Activated naive CD4-positive, alpha-beta T cell treated with anti-CD3 and anti-CD28 coated beads, Interleukin-2, amount 10 ng/mL, durations not matched to agents 7 days and 5 days (primary cell): ENCODE measurements around the gene MED13L.
"Not testable (repeated sequence)": the region's sequence is repeated elsewhere in the genome, so short reads cannot be mapped to it uniquely, and the experiment has no call there.

ENCODE experiments used
- CTCF ChIA-PET: fragments of 350-600 bp; sonication (Branson Sonifier 250); formaldehyde crosslinking; loops from one replicate; lab custom pipeline; 2021; ENCODE audit warnings: antibody characterized with exemption; lab: Charles Lee
- DNase-seq: peaks from one replicate; pipeline ENCODE4 v3.0.0-alpha.2; 2020
- H3K27ac Mint-ChIP-seq: one replicate; pipeline ENCODE4 v1.8.0; 2021; ENCODE audit warnings: mild to moderate bottlenecking, moderate library complexity, mixed read lengths
- H3K27me3 Mint-ChIP-seq: one replicate; pipeline ENCODE4 v1.8.0; 2021; ENCODE audit warnings: mild to moderate bottlenecking, mixed read lengths
- H3K36me3 Mint-ChIP-seq: one replicate; pipeline ENCODE4 v1.8.0; 2021; ENCODE audit warnings: mixed read lengths
- H3K4me1 Mint-ChIP-seq: one replicate; pipeline ENCODE4 v1.8.0; 2021; ENCODE audit warnings: mixed read lengths
- H3K4me3 Mint-ChIP-seq: one replicate; pipeline ENCODE4 v1.8.0; 2021; ENCODE audit warnings: mild to moderate bottlenecking, moderate library complexity, mixed read lengths
- H3K9me3 Mint-ChIP-seq: one replicate; pipeline ENCODE4 v1.8.0; 2021; ENCODE audit warnings: mixed read lengths

Gene MED13L

GRCh38 chr12:115979351-115979750, 298.1 kb downstream of the MED13L start:
- H3K4me3 Mint-ChIP-seq = no peak overlapping the region
- H3K36me3 Mint-ChIP-seq = peaks cover 39% of the 10 kb centered on the region
- H3K27me3 Mint-ChIP-seq = no peaks in the 10 kb centered on the region
- CTCF ChIA-PET = no interaction called here
- H3K9me3 Mint-ChIP-seq = no peaks in the 10 kb centered on the region
- no peak for DNase-seq
- H3K27ac Mint-ChIP-seq = no peak overlapping the region
- no peaks in the 10 kb centered on the region for H3K4me1 Mint-ChIP-seq

GRCh38 chr12:115976829-115977228, 300.7 kb downstream of the MED13L start:
- H3K4me1 Mint-ChIP-seq, H3K27me3 Mint-ChIP-seq, H3K4me3 Mint-ChIP-seq, DNase-seq, CTCF ChIA-PET, H3K9me3 Mint-ChIP-seq, H3K27ac Mint-ChIP-seq: not testable (repeated sequence)
- peaks cover 41% of the 10 kb centered on the region for H3K36me3 Mint-ChIP-seq

DNA sequence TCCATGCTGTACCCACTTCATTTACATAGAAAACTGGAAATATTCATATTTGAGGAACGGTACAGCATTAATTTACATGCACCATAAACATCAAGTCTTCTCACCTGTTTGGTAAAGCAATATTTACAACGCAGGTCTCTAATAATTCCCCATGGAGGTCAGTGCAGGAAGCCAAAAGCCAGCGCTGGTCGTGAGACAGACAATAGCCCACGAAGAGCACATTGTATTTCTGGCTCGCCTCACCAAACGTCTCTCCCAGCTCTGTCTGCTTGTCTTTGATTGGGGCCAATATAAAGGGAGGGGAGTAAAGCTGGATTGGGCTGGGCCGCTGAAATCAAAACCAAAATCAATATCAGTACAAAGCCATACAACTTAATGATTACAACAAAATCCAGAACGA, 302.1 kb downstream of the MED13L start:
- CTCF ChIA-PET = no interaction called here
- H3K4me1 Mint-ChIP-seq = peaks cover 4% of the 10 kb centered on the region
- H3K27ac Mint-ChIP-seq = no peak overlapping the region
- no peaks in the 10 kb centered on the region for H3K9me3 Mint-ChIP-seq
- H3K36me3 Mint-ChIP-seq = peaks cover 46% of the 10 kb centered on the region
- no peaks in the 10 kb centered on the region for H3K27me3 Mint-ChIP-seq
- no peak for DNase-seq
- no peak overlapping the region for H3K4me3 Mint-ChIP-seq

GRCh38 chr12:115973968-115974724, 303.3 kb downstream of the MED13L start:
- no peak for DNase-seq
- peaks cover 4% of the 10 kb centered on the region for H3K4me1 Mint-ChIP-seq
- CTCF ChIA-PET = interaction anchor here (0.9 kb wide), 1 partner anchor 12 kb away, joined by 3 read pairs; no protein-coding TSS in a partner anchor
- no peak overlapping the region for H3K4me3 Mint-ChIP-seq
- H3K27me3 Mint-ChIP-seq = no peaks in the 10 kb centered on the region
- no peak overlapping the region for H3K27ac Mint-ChIP-seq
- H3K36me3 Mint-ChIP-seq = peaks cover 45% of the 10 kb centered on the region
- H3K9me3 Mint-ChIP-seq = no peaks in the 10 kb centered on the region

- Mint-ChIP-seq H3K4me1 (peaks cover 4% of the 10 kb centered on the region), H3K36me3 (peaks cover 54% of the 10 kb centered on the region), H3K27me3 (no peaks in the 10 kb centered on the region), H3K4me3 (no peak overlapping the region), H3K27ac (no peak overlapping the region), H3K9me3 (no peaks in the 10 kb centered on the region)
- CTCF ChIA-PET = no interaction called here
- no peak for DNase-seq
Measured at GRCh38 chr12:115973066-115973465, 304.4 kb downstream of the MED13L start.

DNA sequence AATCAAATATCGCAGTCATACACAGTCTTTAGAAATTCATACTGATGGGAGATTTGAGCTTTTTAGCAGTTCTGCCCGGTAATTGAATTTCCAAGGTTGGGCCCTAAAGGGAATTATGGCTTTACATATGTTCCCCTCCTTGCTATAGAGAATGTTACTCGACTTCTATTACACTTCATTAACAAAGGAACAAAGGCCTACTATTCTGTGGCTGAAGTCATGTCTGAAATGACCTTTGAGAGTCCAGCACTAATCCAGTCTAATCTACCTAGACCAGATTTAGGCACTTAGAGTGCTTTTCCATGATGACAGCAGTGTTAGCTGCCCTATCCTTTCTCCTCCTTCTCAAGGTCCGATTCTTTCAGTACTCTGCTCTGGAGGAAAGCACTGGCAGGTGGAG, 305.3 kb downstream of the MED13L start:
- no peak overlapping the region for H3K4me3 Mint-ChIP-seq
- peaks cover 56% of the 10 kb centered on the region for H3K36me3 Mint-ChIP-seq
- DNase-seq = no peak
- no peak overlapping the region for H3K27ac Mint-ChIP-seq
- H3K27me3 Mint-ChIP-seq = no peaks in the 10 kb centered on the region
- H3K9me3 Mint-ChIP-seq = no peaks in the 10 kb centered on the region
- CTCF ChIA-PET = no interaction called here
- H3K4me1 Mint-ChIP-seq = peaks cover 11% of the 10 kb centered on the region

DNA sequence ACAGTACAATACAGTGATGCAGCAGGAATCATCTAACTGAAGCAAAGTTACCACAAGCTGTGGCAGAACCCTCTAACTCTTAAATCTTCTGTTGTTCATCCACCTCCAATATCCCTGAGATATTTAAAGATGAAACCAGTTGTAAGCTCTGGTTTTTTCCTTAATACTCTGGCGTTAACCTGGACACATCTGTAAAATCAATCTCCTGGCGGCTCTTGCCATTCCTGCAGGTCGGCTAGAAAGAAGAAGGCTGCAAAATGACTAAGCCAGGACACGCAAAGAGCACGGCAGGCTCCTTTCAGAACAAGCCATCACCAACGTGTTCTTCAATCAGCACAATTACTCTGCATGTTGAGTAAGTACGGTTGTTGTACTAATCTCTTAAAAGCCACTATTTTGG, 309.3 kb downstream of the MED13L start:
- Mint-ChIP-seq H3K36me3 (peaks cover 74% of the 10 kb centered on the region), H3K9me3 (no peaks in the 10 kb centered on the region), H3K4me3 (no peak overlapping the region), H3K27me3 (no peaks in the 10 kb centered on the region), H3K27ac (no peak overlapping the region), H3K4me1 (peaks cover 47% of the 10 kb centered on the region)
- no peak for DNase-seq
- CTCF ChIA-PET = no interaction called here

DNA sequence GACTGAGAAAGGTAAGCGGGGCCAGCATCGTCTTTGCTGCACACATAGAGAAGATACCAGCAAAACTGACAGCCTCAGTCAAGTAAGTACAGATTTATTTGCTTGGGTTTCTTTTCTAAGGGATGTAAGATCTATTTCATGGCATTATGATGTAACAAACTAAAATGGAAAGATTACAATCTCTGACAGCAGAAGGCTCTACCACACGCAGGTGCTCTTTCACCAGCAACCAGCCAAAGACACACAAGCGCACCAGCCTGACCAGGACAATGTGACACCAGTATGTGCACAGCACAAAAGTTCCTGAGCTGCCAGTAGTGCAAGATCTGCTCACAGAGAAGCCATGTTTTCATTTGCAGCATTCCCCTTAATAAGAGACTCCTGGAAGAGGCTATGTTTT, 311.1 kb downstream of the MED13L start:
- Mint-ChIP-seq H3K9me3 (no peaks in the 10 kb centered on the region), H3K4me1 (peaks cover 49% of the 10 kb centered on the region), H3K27me3 (no peaks in the 10 kb centered on the region), H3K4me3 (no peak overlapping the region), H3K36me3 (peaks cover 71% of the 10 kb centered on the region), H3K27ac (peak overlapping the region; percentile 87)
- CTCF ChIA-PET = no interaction called here
- DNase-seq = no peak

GRCh38 chr12:115964626-115965025, 312.9 kb downstream of the MED13L start:
- H3K4me1 Mint-ChIP-seq = peaks cover 63% of the 10 kb centered on the region
- no peaks in the 10 kb centered on the region for H3K9me3 Mint-ChIP-seq
- no peaks in the 10 kb centered on the region for H3K27me3 Mint-ChIP-seq
- peaks cover 73% of the 10 kb centered on the region for H3K36me3 Mint-ChIP-seq
- H3K4me3 Mint-ChIP-seq = no peak overlapping the region
- peak; percentile 48 for DNase-seq
- CTCF ChIA-PET = interaction anchor here (0.9 kb wide), 1 partner anchor 723 kb away, joined by 3 read pairs; no protein-coding TSS in a partner anchor
- H3K27ac Mint-ChIP-seq = peak overlapping the region; percentile 87

- Mint-ChIP-seq H3K36me3 (peaks cover 71% of the 10 kb centered on the region), H3K4me3 (no peak overlapping the region), H3K9me3 (no peaks in the 10 kb centered on the region), H3K27me3 (no peaks in the 10 kb centered on the region), H3K27ac (peak overlapping the region; percentile 87), H3K4me1 (peaks cover 65% of the 10 kb centered on the region)
- CTCF ChIA-PET = interaction anchor here (0.9 kb wide), 1 partner anchor 723 kb away, joined by 3 read pairs; no protein-coding TSS in a partner anchor
- no peak for DNase-seq
Measured at GRCh38 chr12:115964214-115964613, 313.3 kb downstream of the MED13L start.

DNA sequence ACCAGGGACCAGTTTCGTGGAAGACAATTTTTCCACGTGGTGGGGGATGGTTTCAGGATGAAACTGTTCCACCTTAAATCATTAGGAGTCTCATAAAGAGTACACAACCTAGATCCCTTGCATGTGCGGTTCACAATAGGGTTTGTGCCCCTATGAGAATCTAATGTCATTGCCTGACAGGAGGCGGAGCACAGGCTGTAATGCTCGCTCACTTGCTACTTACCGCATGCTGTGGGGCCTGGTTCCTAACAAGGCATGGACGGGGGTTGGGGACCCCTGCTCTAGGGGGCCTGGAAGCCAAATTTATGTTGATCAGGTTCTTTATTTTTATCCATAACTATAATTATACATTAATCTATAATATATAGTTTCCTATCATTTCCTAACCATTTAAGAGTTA, 315.3 kb downstream of the MED13L start:
- no peak for DNase-seq
- Mint-ChIP-seq H3K4me1 (peaks cover 66% of the 10 kb centered on the region), H3K36me3 (peaks cover 64% of the 10 kb centered on the region), H3K27ac (no peak overlapping the region), H3K4me3 (no peak overlapping the region), H3K27me3 (no peaks in the 10 kb centered on the region), H3K9me3 (no peaks in the 10 kb centered on the region)
- CTCF ChIA-PET = no interaction called here

GRCh38 chr12:115960868-115961802, 316.4 kb downstream of the MED13L start:
- H3K36me3 Mint-ChIP-seq = peaks cover 56% of the 10 kb centered on the region
- H3K4me3 Mint-ChIP-seq = no peak overlapping the region
- CTCF ChIA-PET = interaction anchor here (1.0 kb wide), 1 partner anchor 14 kb away, joined by 3 read pairs; no protein-coding TSS in a partner anchor
- peaks cover 58% of the 10 kb centered on the region for H3K4me1 Mint-ChIP-seq
- peak overlapping the region; percentile 8 for H3K27ac Mint-ChIP-seq
- no peaks in the 10 kb centered on the region for H3K27me3 Mint-ChIP-seq
- H3K9me3 Mint-ChIP-seq = no peaks in the 10 kb centered on the region
- no peak for DNase-seq

DNA sequence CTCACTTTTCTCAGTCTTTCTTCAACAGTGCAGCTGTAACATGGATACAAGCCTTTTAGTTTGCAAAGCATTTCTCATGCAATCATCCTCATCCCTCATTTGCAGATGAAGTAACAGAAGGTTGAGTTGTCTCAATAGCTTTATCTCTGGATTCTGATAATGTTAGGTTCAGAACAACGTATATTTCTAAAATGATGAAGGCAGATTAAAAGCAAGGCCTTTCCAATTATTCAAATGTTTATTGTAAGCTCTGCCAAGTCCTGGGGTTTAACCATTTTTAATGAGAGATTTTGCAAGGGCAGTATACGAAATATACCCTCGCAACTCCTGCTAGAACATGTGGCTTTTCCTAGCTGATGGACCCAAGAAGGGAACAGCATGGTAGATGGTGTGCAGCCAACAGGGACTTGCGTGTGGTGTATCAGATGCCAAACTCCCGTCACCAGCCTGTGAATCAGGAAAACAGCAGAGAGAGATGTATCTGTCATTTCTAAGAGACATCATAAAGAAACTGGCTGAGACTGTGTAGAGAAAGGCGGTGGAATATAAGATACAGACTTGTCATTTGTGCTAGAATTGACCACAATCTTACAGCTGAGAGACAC, 319.7 kb downstream of the MED13L start:
- Mint-ChIP-seq H3K27ac (no peak overlapping the region), H3K4me3 (no peak overlapping the region), H3K4me1 (peaks cover 28% of the 10 kb centered on the region), H3K36me3 (peaks cover 31% of the 10 kb centered on the region), H3K27me3 (no peaks in the 10 kb centered on the region), H3K9me3 (no peaks in the 10 kb centered on the region)
- DNase-seq = no peak
- CTCF ChIA-PET = interaction anchor here (1.0 kb wide), 1 partner anchor 10 kb away, joined by 4 read pairs; no protein-coding TSS in a partner anchor

GRCh38 chr12:115956659-115957058, 320.8 kb downstream of the MED13L start:
- Mint-ChIP-seq H3K4me1 (peaks cover 28% of the 10 kb centered on the region), H3K9me3 (no peaks in the 10 kb centered on the region), H3K4me3 (no peak overlapping the region), H3K27me3 (no peaks in the 10 kb centered on the region), H3K36me3 (peaks cover 27% of the 10 kb centered on the region), H3K27ac (no peak overlapping the region)
- CTCF ChIA-PET = no interaction called here
- DNase-seq = no peak
